Measurements from ENCODE around the gene ZBTB45. TPM values are rescaled to one million over a fixed set of nuclear protein-coding genes. Genes with fewer than 3 reads are reported as not detected.

ZBTB45 gene
- total and polyA plus RNA-seq, 10 of the 15 experiments (the other 5 are each of a cell fraction or from before 2014, with no cell fraction given), result 0.29 to 17.2 (median 4.2) TPM

GRCh38 chr19:58499021-58499927, 20.3 kb downstream of the ZBTB45 start:
- CTCF ChIA-PET, result interaction anchor here (2.3 to 4.2 kb wide), 3 partner anchors 10 to 20 kb away, joined by 10 to 24 read pairs (median 12); partner anchors contain the start of gene ZBTB45
- Histone ChIP-seq H2AFZ (ENCODE audit: control insufficient read depth, low read depth, low read length) (peak overlapping the region; percentile 98), H3K27ac (ENCODE audit: control insufficient read depth, insufficient read depth) (peak overlapping the region; percentile 87), H3K27me3 (replicated peaks in 1 of 2; ENCODE audit: control insufficient read depth in 2 of 2, insufficient read depth in 2 of 2, low read length in 1 of 2) (no peaks in the 10 kb centered on the region), H3K79me2 (ENCODE audit: control insufficient read depth, insufficient read depth, low read length) (peaks cover 11% of the 10 kb centered on the region), H3K9me3 (replicated peaks; ENCODE audit: control insufficient read depth, insufficient read depth, low read length) (no peaks in the 10 kb centered on the region; the same call in 2 of the 3 replicates), H3K4me2 (ENCODE audit: control insufficient read depth, insufficient read depth) (peak overlapping the region; percentile 84), H4K20me1 (ENCODE audit: control insufficient read depth, insufficient read depth) (no peaks in the 10 kb centered on the region), H3K9ac (ENCODE audit: control insufficient read depth, insufficient read depth, low read length) (peak overlapping the region; percentile 84), H3K36me3 (ENCODE audit: control insufficient read depth in 2 of 2, insufficient read depth in 2 of 2, low read length in 1 of 2) (no peaks in the 10 kb centered on the region), H3K4me1 (ENCODE audit: control insufficient read depth, insufficient read depth, low read length) (peaks cover 11% of the 10 kb centered on the region), H3K4me3 (peak overlapping the region; percentile 80)
- FAIRE-seq (peak; percentile 95), DNase-seq (ENCODE audit: low read depth, low spot score) (peak; percentile 89), ATAC-seq (peak; percentile 99)
- SMC1A ChIA-PET (ENCODE audit: uncharacterized antibody, unreplicated experiment), result interaction anchor here (1.0 to 2.6 kb wide), 3 partner anchors 10 to 19 kb away, joined by 3 to 16 read pairs (median 3); partner anchors contain the start of gene SLC27A5
- RAD21 ChIA-PET (ENCODE audit: unreplicated experiment), result interaction anchor here (0.8 to 1.6 kb wide), 3 partner anchors 10 to 137 kb away, joined by 3 to 5 read pairs (median 4); partner anchors contain the start of gene ZNF497
- 4% methylated on average over 46 of the region's 60 CpGs for WGBS (ENCODE audit: insufficient coverage, insufficient replicate concordance, low lambda C conversion rate, missing lambda C conversion rate)
- intact Hi-C loops (cut with micrococcal nuclease; ENCODE audit: unreplicated experiment), result no loop called here
- POLR2A ChIA-PET, result interaction anchor here (0.7 to 1.9 kb wide), 4 partner anchors 11 to 999 kb away, joined by 3 to 9 read pairs (median 5); partner anchors contain the start of genes ZNF497 and ZNF773
- BruUV-seq (replicated peaks), result TSS peak; percentile 96
- in situ Hi-C loops (cut with MboI), result no loop called here
- TF ChIP-seq CUX1 (IDR thresholded peaks at IDR 0.05; ENCODE audit: insufficient replicate concordance, low read depth, low read length), result no peak
- TF ChIP-seq IRF5 (IDR thresholded peaks at IDR 0.05; ENCODE audit: borderline replicate concordance), result no peak; the same call in 1 of the 2 replicates
- peak; percentile 94 for TF ChIP-seq KLF5 (IDR thresholded peaks at IDR 0.05; ENCODE audit: partially characterized antibody)
- peak; percentile 95 for TF ChIP-seq LARP7 (IDR thresholded peaks at IDR 0.05)
- peak; percentile 98 for TF ChIP-seq ZNF207 (IDR thresholded peaks at IDR 0.05; ENCODE audit: borderline replicate concordance)
- TF ChIP-seq NR2C2 (IDR thresholded peaks at IDR 0.05; ENCODE audit: borderline replicate concordance, control insufficient read depth, insufficient read length, low read depth), result no peak
- peak; percentile 78 for TF ChIP-seq SP1 (IDR thresholded peaks at IDR 0.05; ENCODE audit: low read depth, low read length)
- TF ChIP-seq USF2 (IDR thresholded peaks at IDR 0.05; ENCODE audit: borderline replicate concordance, low read depth, low read length), result no peak
- TF ChIP-seq IKZF2 (IDR thresholded peaks at IDR 0.05), result peak; percentile 45 to 60; a peak in 3 of 4 replicates

All from GM12878 (cell line).